Measurements from ENCODE around the gene AOC3.

The AOC3 gene

GRCh38 chr17:42850954-42851353 is at the start of gene AOC3:
TSS of gene AOC3 (plus strand) at chr17:42851199. CDS start at chr17:42851344, 145 bp downstream.
- no peak for DNase-seq

GRCh38 chr17:42803074-42803883 is 47.7 kb upstream of the AOC3 start:
- DNase-seq = no peak

- DNase-seq = peak; percentile 5
These were observed 46.1 kb upstream of the AOC3 start for GRCh38 chr17:42804918-42805367.

DNA sequence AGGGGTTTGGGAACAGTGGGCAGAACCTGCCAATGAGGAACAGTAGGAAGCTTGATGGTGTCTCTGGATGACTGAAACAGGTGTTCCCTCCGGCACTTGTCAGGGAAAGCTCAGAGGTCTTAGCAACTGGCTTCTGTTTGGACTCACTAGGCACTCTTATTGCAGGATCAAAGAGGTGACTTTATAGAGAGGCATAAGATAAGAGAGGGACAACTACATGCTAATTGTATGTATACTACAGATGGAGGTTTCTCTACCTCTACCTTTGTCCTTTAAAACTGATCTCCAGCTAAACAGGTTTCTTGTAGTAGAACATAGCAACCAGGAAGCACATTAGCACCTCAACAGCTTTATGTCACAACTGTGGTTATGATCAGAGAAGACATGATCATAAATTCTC is 44.8 kb upstream of the AOC3 start:
- no peak for DNase-seq

GRCh38 chr17:42809250-42809649 is 41.7 kb upstream of the AOC3 start:
- DNase-seq = no peak

DNA sequence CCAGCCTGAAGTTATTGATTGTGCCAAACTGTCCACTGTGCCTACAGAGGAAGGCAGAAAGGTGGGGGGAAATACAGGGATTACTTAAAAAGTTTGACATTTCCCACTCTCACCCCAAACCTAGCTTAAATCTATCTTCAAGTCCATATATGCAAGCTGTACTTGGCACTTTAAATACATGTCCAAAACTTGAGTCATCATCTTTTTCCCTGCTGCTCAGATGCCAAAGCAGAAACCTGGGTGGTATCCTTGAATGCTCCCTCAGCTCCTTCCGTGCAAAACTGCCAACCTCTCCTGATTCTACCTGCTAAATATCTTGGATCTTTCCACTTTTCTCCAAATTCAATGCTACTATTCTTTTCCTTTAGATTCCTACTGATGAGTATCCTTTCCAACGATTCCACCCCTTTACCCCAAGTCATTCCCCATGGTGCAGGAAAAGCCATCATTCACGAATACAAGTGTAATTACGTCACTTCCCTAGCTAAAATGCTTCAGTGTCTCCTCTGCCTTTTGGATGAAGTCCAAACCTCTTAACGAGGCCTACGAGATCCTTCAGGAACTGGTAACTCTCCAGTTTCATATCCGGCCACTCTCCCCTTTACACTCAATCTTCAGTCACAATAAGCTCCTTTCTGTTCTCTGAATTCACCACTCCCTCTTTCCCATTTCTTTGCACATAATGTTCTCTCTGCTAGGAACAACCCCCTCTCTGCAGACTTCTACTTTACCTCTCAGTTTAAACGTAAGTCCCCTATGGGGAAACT is 36.2 kb upstream of the AOC3 start:
- DNase-seq = no peak

- no peak for DNase-seq
These were observed 33.1 kb upstream of the AOC3 start for GRCh38 chr17:42817866-42818265.

DNA sequence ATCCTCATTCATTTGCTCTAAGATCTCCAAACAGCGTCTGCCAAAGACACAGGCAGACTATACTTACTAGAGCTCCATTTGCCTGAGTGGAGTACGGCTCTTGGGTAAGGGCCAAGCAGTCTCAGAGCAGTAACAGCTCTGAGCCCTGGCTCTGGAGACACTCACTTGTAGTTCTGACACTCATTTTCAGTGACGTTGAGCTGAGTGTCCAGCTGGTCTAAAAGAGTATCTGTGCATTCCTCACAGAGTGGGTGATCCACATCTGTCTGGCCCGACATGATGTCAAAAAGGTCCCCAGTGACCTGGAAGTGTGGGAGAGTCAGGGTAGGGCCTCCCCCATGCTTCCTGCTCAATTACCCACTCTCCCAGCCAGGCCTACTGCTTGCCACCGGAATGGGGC is 32.6 kb upstream of the AOC3 start:
- DNase-seq = no peak

GRCh38 chr17:42819939-42820535 is 31.0 kb upstream of the AOC3 start:
- peak; percentile 38 for DNase-seq

DNA sequence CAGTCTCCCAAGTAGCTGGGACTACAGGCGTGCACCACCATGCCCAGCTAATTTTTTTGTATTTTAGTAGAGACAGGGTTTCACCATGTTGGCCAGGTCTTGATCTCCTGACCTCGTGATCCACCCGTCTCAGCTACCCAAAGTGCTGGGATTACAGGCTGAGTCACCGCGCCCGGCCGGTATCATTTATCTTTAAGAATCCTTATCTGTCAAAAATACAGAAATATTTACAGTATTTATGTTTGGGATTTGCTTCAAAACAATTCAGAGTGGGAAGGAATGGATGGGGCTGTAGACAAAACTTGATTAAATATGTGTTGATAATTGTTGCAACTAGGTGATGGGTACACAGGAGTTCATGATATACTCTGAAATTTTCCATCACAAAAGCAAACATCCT is 29.8 kb upstream of the AOC3 start:
- no peak for DNase-seq

- no peak for DNase-seq
These were observed 23.5 kb upstream of the AOC3 start for GRCh38 chr17:42827472-42827871.

DNA sequence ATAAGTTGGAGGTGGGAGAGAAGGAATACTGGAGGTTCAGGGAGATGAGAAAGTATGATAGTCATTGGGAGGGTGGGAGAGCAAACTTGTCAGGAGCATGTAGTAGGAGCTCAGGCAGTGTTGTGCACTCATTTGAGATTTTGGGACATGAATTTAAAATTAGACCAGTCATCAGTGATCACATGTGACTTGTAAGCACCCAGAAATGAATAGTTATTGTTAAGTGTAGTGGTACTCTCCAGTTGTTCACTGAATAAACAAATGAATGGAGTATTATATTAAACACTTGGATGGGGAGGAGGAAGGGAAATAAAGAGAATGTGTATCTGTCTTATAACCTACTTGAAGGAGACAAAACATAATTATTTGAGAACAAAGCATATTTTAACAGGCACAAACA is 20.0 kb upstream of the AOC3 start:
- DNase-seq = no peak

DNA sequence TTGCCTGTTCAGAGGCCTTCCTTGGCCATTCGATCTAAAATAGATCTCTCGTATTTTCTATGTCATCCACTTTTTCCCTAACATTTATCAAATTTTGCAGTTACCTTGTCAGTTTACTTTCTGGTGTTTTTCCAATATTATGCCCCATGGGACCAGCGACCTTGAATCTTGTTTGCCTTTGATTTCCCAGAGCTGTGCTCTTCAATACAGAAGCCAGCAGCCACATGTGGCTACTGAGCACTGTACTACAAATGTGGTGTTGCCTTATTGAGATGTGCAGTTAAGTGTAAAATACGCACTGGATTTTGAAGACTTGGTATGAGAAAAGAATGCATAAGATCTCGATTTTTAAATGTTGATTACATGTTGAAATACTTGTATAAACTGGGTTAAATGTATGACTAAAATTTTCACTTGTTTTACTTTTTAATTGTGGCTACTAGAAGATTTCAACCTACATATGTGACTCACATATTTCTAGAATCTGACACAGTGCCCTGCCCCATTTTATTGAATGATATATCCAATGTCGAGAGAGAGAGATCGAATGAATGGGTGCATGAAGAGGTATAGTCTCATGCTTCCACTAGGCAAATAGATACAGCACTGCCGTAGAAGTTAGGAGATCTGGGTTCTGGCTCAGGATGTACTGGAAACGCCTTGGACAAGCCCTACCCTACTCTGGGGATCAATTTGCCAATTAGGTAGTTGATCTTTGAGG is 18.6 kb upstream of the AOC3 start:
- DNase-seq = no peak

- peak; percentile 85 for DNase-seq
These were observed 17.8 kb upstream of the AOC3 start, which contains the start of gene PSME3 for GRCh38 chr17:42832934-42833766. TSS of gene PSME3 (plus strand) at chr17:42833397. CDS start at chr17:42833632, 235 bp downstream.

DNA sequence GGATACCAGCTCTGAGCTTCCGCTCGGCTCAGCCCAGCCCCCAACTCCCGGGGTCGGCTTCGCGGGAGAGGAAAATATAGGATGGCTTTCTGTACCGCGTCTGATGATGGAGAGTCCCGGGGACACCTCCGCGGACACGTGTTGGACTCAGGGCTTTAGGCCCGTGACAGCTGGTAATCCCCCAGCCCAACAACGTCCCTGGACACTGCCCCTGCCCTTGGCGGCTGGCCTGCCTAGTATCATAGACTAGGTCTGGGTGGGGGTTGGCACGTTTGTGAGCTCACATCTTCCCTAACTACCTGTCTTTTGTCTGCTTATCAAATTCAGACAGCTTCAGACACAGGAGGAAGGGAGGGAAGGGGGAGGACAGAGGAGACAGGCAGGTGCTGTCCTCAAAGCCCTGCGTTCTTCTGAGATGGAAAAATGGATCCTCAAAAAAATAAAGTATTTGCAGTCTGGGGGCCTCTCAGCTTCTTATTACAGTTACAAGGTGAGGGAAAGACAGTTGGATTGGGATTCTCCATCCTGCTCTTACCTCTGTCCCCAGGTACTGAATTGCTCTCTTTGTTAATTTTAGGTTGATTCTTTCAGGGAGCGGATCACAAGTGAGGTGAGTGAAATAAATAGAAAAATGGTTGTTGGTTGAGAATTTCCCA is 17.1 kb upstream of the AOC3 start:
- no peak for DNase-seq

DNA sequence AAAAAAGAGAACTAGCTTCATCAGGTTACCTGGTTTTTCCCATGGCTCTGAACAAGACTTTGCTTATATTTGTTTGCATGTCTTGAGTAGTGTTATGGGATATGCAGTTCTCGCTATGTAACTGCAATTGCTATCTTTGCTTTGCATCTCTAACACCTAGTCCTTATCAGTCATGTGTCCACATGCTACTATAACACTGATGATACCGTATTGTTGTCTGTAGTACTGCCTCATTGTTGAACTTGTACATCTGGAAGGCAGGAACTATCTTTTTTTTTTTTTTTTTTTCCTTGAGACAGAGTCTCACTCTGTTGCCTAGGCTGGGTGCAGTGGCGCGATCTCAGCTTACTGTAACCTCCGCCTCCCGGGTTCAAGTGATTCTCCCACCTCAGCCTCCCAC is 15.3 kb upstream of the AOC3 start:
- no peak for DNase-seq

DNA sequence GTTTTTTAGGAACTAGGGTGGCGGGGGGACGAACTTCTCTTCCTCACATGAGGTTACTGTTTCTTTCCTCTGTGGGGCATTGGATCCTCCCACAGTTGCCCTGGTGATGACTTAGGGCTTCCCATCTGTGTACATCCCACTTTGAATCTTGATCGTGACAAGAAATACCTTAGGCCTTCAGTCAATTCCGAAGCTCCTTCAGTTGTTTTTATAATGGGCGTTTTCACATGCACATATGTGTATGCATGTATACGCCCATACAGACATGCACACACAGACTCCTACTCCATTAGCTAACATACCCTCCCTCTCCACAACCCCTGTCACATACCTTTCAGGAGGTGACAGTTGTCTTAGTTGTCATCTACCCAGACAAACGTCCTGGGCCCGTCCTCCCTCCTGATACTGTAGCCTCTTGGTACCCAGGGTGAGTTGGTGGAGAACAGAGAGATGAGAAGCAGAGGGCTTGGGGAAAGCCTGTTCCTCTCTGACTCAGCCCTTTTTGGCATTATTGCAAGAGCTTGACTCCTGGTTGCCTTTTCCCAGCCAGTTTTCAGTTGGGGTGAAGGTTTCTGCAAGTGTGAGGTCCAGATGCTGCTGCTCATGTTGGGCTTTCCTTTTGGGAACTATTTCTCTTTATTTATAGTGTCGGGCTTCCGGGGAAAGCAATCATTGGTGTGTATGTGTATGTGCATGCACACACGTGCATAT is 8.9 kb upstream of the AOC3 start:
- no peak for DNase-seq

GRCh38 chr17:42843358-42843934 is 7.6 kb upstream of the AOC3 start:
- DNase-seq = no peak

GRCh38 chr17:42844271-42844670 is 6.7 kb upstream of the AOC3 start, which contains the start of gene AOC2:
TSS of gene AOC2 (plus strand) at chr17:42844580. CDS start at chr17:42844627, 47 bp downstream.
- no peak for DNase-seq
